Mesothelial cell of epicardium (in vitro differentiated cells): ENCODE results near the gene VAT1. TPM values are rescaled to one million over a fixed set of nuclear protein-coding genes. Genes with fewer than 3 reads are reported as not detected.
A peak's percentile ranks its signal among the peaks of the same experiment; 100 is the strongest.
"Not testable (repeated sequence)": the region's sequence is repeated elsewhere in the genome, so short reads cannot be mapped to it uniquely, and the experiment has no call there.

Experiments
- DNase-seq, 2 experiments: peaks; one replicate each; pipeline ENCODE4 v3.0.0; 2021; ENCODE audit warnings: low spot score in 2 of 2; ENCODE audit not compliant: unreplicated experiment in 2 of 2
- H3K27ac Mint-ChIP-seq: 2 replicates; pipeline ENCODE4 v1.8.0; 2021; ENCODE audit warnings: mixed read lengths
- H3K27me3 Mint-ChIP-seq: 2 replicates; pipeline ENCODE4 v1.8.0; 2021; ENCODE audit warnings: low read depth, mixed read lengths
- H3K36me3 Mint-ChIP-seq: 2 replicates; pipeline ENCODE4 v1.8.0; 2021; ENCODE audit warnings: mixed read lengths
- H3K4me1 Mint-ChIP-seq: 2 replicates; pipeline ENCODE4 v1.8.0; 2021; ENCODE audit warnings: mixed read lengths
- H3K4me3 Mint-ChIP-seq: 2 replicates; pipeline ENCODE4 v1.8.0; 2021; ENCODE audit warnings: mild to moderate bottlenecking, moderate library complexity, mixed read lengths
- H3K9me3 Mint-ChIP-seq: 2 replicates; pipeline ENCODE4 v1.8.0; 2021; ENCODE audit warnings: mixed read lengths
- CTCF ChIP-seq: fragments of 200-600 bp; sonication (generic); IDR thresholded peaks from one replicate; pipeline ENCODE4 v1.5.0; 2021; ENCODE audit warnings: antibody characterized with exemption; ENCODE audit not compliant: unreplicated experiment
- total RNA-seq: library from RNA; stranded (reverse); gene quantifications from 3 replicates; pipeline ENCODE4 v1.2.1, GENCODE V29; 2021

Gene VAT1
- total RNA-seq, 1 donor from 2014 or later: 211 TPM

GRCh38 chr17:43006639-43007551 is 15.3 kb downstream of the VAT1 start, which contains the start of gene IFI35:
Gene IFI35 (plus strand): TSS chr17:43006784. CDS start chr17:43006948, 164 bp downstream.
- Mint-ChIP-seq H3K4me3 (peak within 1 kb of the TSS; percentile 81), H3K27me3 (no peaks in the 10 kb centered on the region), H3K27ac (peak within 1 kb of the TSS; percentile 97), H3K36me3 (peaks cover 8% of the 10 kb centered on the region), H3K4me1 (peaks cover 8% of the 10 kb centered on the region), H3K9me3 (no peaks in the 10 kb centered on the region)
- DNase-seq: peak in 1 of 2 experiments; percentile 65
- TF ChIP-seq CTCF: no peak

- H3K27me3 Mint-ChIP-seq: no peaks in the 10 kb centered on the region
- no peaks in the 10 kb centered on the region for H3K9me3 Mint-ChIP-seq
- TF ChIP-seq CTCF: no peak
- no peak for DNase-seq
- peaks cover 16% of the 10 kb centered on the region for H3K36me3 Mint-ChIP-seq
- H3K27ac Mint-ChIP-seq: peak overlapping the region; percentile 59
- H3K4me3 Mint-ChIP-seq: no peak overlapping the region
- peaks cover 26% of the 10 kb centered on the region for H3K4me1 Mint-ChIP-seq
Observed at GRCh38 chr17:43003542-43004172, 18.5 kb downstream of the VAT1 start.

GRCh38 chr17:43000894-43001293 is 21.3 kb downstream of the VAT1 start:
- H3K9me3 Mint-ChIP-seq, H3K27me3 Mint-ChIP-seq, DNase-seq, H3K4me3 Mint-ChIP-seq: not testable (repeated sequence)
- Mint-ChIP-seq H3K36me3 (peaks cover 16% of the 10 kb centered on the region), H3K4me1 (peaks cover 25% of the 10 kb centered on the region), H3K27ac (peak overlapping the region; percentile 12)

GRCh38 chr17:42999003-42999525 is 23.1 kb downstream of the VAT1 start:
- Mint-ChIP-seq H3K36me3 (peaks cover 16% of the 10 kb centered on the region), H3K4me1 (peaks cover 25% of the 10 kb centered on the region), H3K27me3 (no peaks in the 10 kb centered on the region), H3K4me3 (peak overlapping the region; percentile 96), H3K27ac (peak overlapping the region; percentile 100), H3K9me3 (no peaks in the 10 kb centered on the region)
- no peak for TF ChIP-seq CTCF
- no peak for DNase-seq

GRCh38 chr17:42997984-42998938 is 23.9 kb downstream of the VAT1 start, which contains the start of gene RPL27:
Gene RPL27 (plus strand): TSS chr17:42998419. CDS start chr17:42998751, 332 bp downstream.
- peak; percentile 85 for TF ChIP-seq CTCF
- peak; percentile 94 to 96 for DNase-seq
- Mint-ChIP-seq H3K36me3 (peaks cover 10% of the 10 kb centered on the region), H3K27ac (peak within 1 kb of the TSS; percentile 100), H3K27me3 (no peaks in the 10 kb centered on the region), H3K4me1 (peaks cover 25% of the 10 kb centered on the region), H3K4me3 (peak within 1 kb of the TSS; percentile 96), H3K9me3 (no peaks in the 10 kb centered on the region)
